Measurements from ENCODE around the gene ABCC10.
"Not testable (repeated sequence)": the region's sequence is repeated elsewhere in the genome, so short reads cannot be mapped to it uniquely, and the experiment has no call there.

Gene ABCC10

DNA sequence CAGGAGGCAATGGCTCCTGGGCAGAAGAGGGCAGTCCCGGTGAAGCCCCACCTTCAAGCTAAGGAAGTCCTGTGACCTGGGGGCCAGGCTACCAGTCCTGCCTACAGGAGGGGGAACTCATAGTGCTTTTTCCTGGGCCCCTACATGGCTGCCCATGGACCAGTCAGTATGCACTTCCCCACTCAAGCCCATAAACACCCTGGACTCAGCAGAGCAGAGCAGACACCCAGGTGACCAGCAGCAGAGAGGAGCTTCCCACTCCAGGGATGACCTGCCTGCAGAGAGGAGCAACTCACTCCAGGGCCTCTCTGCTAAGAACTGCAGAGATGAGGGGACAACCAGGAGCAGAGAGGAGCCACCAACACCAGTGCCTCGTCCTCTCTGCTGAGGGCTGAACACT is 14.3 kb upstream of the ABCC10 start:
- Histone ChIP-seq H3F3A (ENCODE audit: low read depth) (no peaks in the 10 kb centered on the region), H3K9me2 (replicated peaks; ENCODE audit: low read depth, low read length) (no peaks in the 10 kb centered on the region), H3K79me2 (ENCODE audit: insufficient read depth, low read length) (no peaks in the 10 kb centered on the region), H4K20me1 (ENCODE audit: insufficient read depth, low read length, poor library complexity, severe bottlenecking) (no peaks in the 10 kb centered on the region), H3K27me3 (ENCODE audit: insufficient read depth, low read length, poor library complexity, severe bottlenecking) (no peaks in the 10 kb centered on the region), H3K36me3 (ENCODE audit: insufficient read depth, low read length) (no peaks in the 10 kb centered on the region), H3K9ac (ENCODE audit: low read depth, low read length, poor library complexity, severe bottlenecking) (no peak overlapping the region), H2AFZ (ENCODE audit: low read length) (no peak overlapping the region), H3K4me3 (ENCODE audit: low read length, poor library complexity, severe bottlenecking) (no peak overlapping the region), H3K9me3 (ENCODE audit: insufficient read depth, low read depth, low read length) (no peaks in the 10 kb centered on the region), H3K4me2 (ENCODE audit: low read depth, low read length, poor library complexity, severe bottlenecking) (no peak overlapping the region), H3K4me1 (ENCODE audit: insufficient read depth, low read length, poor library complexity, severe bottlenecking) (no peaks in the 10 kb centered on the region)
- no peak for TF ChIP-seq EZH2phosphoT487 (IDR thresholded peaks at IDR 0.05; ENCODE audit: borderline replicate concordance)
- TF ChIP-seq, protein P1, sequence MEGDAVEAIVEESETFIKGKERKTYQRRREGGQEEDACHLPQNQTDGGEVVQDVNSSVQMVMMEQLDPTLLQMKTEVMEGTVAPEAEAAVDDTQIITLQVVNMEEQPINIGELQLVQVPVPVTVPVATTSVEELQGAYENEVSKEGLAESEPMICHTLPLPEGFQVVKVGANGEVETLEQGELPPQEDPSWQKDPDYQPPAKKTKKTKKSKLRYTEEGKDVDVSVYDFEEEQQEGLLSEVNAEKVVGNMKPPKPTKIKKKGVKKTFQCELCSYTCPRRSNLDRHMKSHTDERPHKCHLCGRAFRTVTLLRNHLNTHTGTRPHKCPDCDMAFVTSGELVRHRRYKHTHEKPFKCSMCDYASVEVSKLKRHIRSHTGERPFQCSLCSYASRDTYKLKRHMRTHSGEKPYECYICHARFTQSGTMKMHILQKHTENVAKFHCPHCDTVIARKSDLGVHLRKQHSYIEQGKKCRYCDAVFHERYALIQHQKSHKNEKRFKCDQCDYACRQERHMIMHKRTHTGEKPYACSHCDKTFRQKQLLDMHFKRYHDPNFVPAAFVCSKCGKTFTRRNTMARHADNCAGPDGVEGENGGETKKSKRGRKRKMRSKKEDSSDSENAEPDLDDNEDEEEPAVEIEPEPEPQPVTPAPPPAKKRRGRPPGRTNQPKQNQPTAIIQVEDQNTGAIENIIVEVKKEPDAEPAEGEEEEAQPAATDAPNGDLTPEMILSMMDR (conservative IDR thresholded peaks at IDR 0.05; ENCODE audit: low read length): no peak

DNA sequence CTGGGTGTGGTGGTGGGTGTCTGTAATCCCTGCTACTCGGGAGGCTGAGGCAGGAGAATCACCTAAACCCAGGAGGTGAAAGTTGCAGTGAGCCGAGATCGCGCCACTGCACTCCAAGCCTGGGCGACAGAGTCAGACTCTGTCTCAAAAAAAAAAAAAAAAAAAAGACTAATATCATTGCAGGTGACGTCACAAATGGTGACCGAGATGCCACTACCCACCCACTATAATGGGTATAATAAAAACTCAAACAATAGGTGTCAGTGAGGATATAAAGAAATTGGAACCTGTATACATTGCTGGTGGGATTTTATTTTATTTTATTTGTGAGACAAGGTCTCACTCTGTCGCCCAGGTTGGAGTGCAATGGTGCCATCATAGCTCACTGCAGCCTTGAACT is 12.1 kb upstream of the ABCC10 start:
- H3K4me2 ChIP-seq (ENCODE audit: low read depth, low read length, poor library complexity, severe bottlenecking); H3F3A ChIP-seq (ENCODE audit: low read depth); H2AFZ ChIP-seq (ENCODE audit: low read length); H3K9me3 ChIP-seq (ENCODE audit: insufficient read depth, low read depth, low read length); H3K27me3 ChIP-seq (ENCODE audit: insufficient read depth, low read length, poor library complexity, severe bottlenecking); H3K9ac ChIP-seq (ENCODE audit: low read depth, low read length, poor library complexity, severe bottlenecking); H4K20me1 ChIP-seq (ENCODE audit: insufficient read depth, low read length, poor library complexity, severe bottlenecking); H3K79me2 ChIP-seq (ENCODE audit: insufficient read depth, low read length); H3K36me3 ChIP-seq (ENCODE audit: insufficient read depth, low read length); H3K4me3 ChIP-seq (ENCODE audit: low read length, poor library complexity, severe bottlenecking); H3K4me1 ChIP-seq (ENCODE audit: insufficient read depth, low read length, poor library complexity, severe bottlenecking); H3K9me2 ChIP-seq (replicated peaks; ENCODE audit: low read depth, low read length): not testable (repeated sequence)

- no peaks in the 10 kb centered on the region for H3K9me3 ChIP-seq (ENCODE audit: insufficient read depth, low read depth, low read length)
- H3F3A ChIP-seq (ENCODE audit: low read depth): no peaks in the 10 kb centered on the region
- no peaks in the 10 kb centered on the region for H3K27me3 ChIP-seq (ENCODE audit: insufficient read depth, low read length, poor library complexity, severe bottlenecking)
- H4K20me1 ChIP-seq (ENCODE audit: insufficient read depth, low read length, poor library complexity, severe bottlenecking): no peaks in the 10 kb centered on the region
- no peak overlapping the region for H3K4me3 ChIP-seq (ENCODE audit: low read length, poor library complexity, severe bottlenecking)
- H3K79me2 ChIP-seq (ENCODE audit: insufficient read depth, low read length): no peaks in the 10 kb centered on the region
- H3K9me2 ChIP-seq (replicated peaks; ENCODE audit: low read depth, low read length): no peaks in the 10 kb centered on the region
- no peak overlapping the region for H2AFZ ChIP-seq (ENCODE audit: low read length)
- H3K9ac ChIP-seq (ENCODE audit: low read depth, low read length, poor library complexity, severe bottlenecking): no peak overlapping the region
- TF ChIP-seq, protein P1 (conservative IDR thresholded peaks at IDR 0.05; ENCODE audit: low read length): no peak
- no peak for TF ChIP-seq EZH2phosphoT487 (IDR thresholded peaks at IDR 0.05; ENCODE audit: borderline replicate concordance)
- no peaks in the 10 kb centered on the region for H3K4me1 ChIP-seq (ENCODE audit: insufficient read depth, low read length, poor library complexity, severe bottlenecking)
- no peaks in the 10 kb centered on the region for H3K36me3 ChIP-seq (ENCODE audit: insufficient read depth, low read length)
- no peak overlapping the region for H3K4me2 ChIP-seq (ENCODE audit: low read depth, low read length, poor library complexity, severe bottlenecking)
Measured at GRCh38 chr6:43416935-43417334, 10.4 kb upstream of the ABCC10 start.

GRCh38 chr6:43420012-43420709 is 7.2 kb upstream of the ABCC10 start:
- Histone ChIP-seq H4K20me1 (ENCODE audit: insufficient read depth, low read length, poor library complexity, severe bottlenecking) (no peaks in the 10 kb centered on the region), H3K4me1 (ENCODE audit: insufficient read depth, low read length, poor library complexity, severe bottlenecking) (no peaks in the 10 kb centered on the region), H3K27me3 (ENCODE audit: insufficient read depth, low read length, poor library complexity, severe bottlenecking) (no peaks in the 10 kb centered on the region), H3K9me3 (ENCODE audit: insufficient read depth, low read depth, low read length) (no peaks in the 10 kb centered on the region), H3K79me2 (ENCODE audit: insufficient read depth, low read length) (no peaks in the 10 kb centered on the region), H3K9ac (ENCODE audit: low read depth, low read length, poor library complexity, severe bottlenecking) (no peak overlapping the region), H3K4me2 (ENCODE audit: low read depth, low read length, poor library complexity, severe bottlenecking) (no peak overlapping the region), H2AFZ (ENCODE audit: low read length) (no peak overlapping the region), H3F3A (ENCODE audit: low read depth) (no peaks in the 10 kb centered on the region), H3K36me3 (ENCODE audit: insufficient read depth, low read length) (no peaks in the 10 kb centered on the region), H3K4me3 (ENCODE audit: low read length, poor library complexity, severe bottlenecking) (no peak overlapping the region), H3K9me2 (replicated peaks; ENCODE audit: low read depth, low read length) (no peaks in the 10 kb centered on the region)
- TF ChIP-seq, protein P1 (conservative IDR thresholded peaks at IDR 0.05; ENCODE audit: low read length): no peak
- no peak for TF ChIP-seq EZH2phosphoT487 (IDR thresholded peaks at IDR 0.05; ENCODE audit: borderline replicate concordance)
